Upper lobe of right lung (tissue), 1 donor: ENCODE measurements around the gene UROC1. TPM values are rescaled to one million over a fixed set of nuclear protein-coding genes. Genes with fewer than 3 reads are reported as not detected.

Experiments
- ATAC-seq: fragments of 200-7000 bp; cut with Tn5 transposase; one replicate; pipeline ENCODE4 v1.9.1; 2020; ENCODE audit warnings: mild to moderate bottlenecking, moderate library complexity
- DNase-seq: peaks from one replicate; pipeline ENCODE4 v3.0.0-alpha.2; 2020
- H3K27ac ChIP-seq: fragments of 200-600 bp; one replicate; pipeline ENCODE4 v1.8.0; 2022
- H3K27me3 ChIP-seq: fragments of 200-600 bp; one replicate; pipeline ENCODE4 v1.8.0; 2022; ENCODE audit warnings: mild to moderate bottlenecking
- H3K36me3 ChIP-seq: fragments of 200-600 bp; one replicate; pipeline ENCODE4 v1.8.0; 2022
- H3K4me1 ChIP-seq: fragments of 200-600 bp; one replicate; pipeline ENCODE4 v1.8.0; 2022
- H3K4me3 ChIP-seq: fragments of 200-600 bp; one replicate; pipeline ENCODE4 v1.8.0; 2022; ENCODE audit warnings: mild to moderate bottlenecking
- H3K9me3 ChIP-seq: fragments of 200-600 bp; one replicate; pipeline ENCODE4 v1.8.0; 2022
- CTCF ChIP-seq: fragments of 200-600 bp; IDR thresholded peaks from one replicate; pipeline ENCODE4 v1.8.0; 2022; ENCODE audit warnings: antibody characterized with exemption
- intact Hi-C: fragments of 100-400 bp; cut with DNase I; formaldehyde crosslinking; loops from one replicate; pipeline ENCODE4 v1.11.0; 2022
- total RNA-seq: library from RNA; stranded (reverse); fragmentation: NEBNext Ultra II Directional; extraction: Animal tissue kit (Norgen Biotek cat#: 25700); gene quantifications from one replicate; pipeline ENCODE4 v1.2.1, GENCODE V29; 2021
- donor health status: DM: no; HTN: yes; CAD: no; lungs with severe emphysema.

The UROC1 gene
- total RNA-seq, 1 donor from 2014 or later = not detected

- no peaks in the 10 kb centered on the region for H3K9me3 ChIP-seq
- H3K27me3 ChIP-seq = no peaks in the 10 kb centered on the region
- intact Hi-C loops = no loop called here
- DNase-seq (peak; percentile 46), ATAC-seq (peak; percentile 41)
- H3K4me3 ChIP-seq = no peak overlapping the region
- no peak overlapping the region for H3K27ac ChIP-seq
- H3K36me3 ChIP-seq = peaks cover 95% of the 10 kb centered on the region
- no peaks in the 10 kb centered on the region for H3K4me1 ChIP-seq
- no peak for TF ChIP-seq CTCF
These were observed 61.4 kb downstream of the UROC1 start for GRCh38 chr3:126456211-126456610.

GRCh38 chr3:126454437-126455198 is 63.0 kb downstream of the UROC1 start:
- ATAC-seq (no peak), DNase-seq (no peak)
- no peaks in the 10 kb centered on the region for H3K27me3 ChIP-seq
- no peak for TF ChIP-seq CTCF
- no peaks in the 10 kb centered on the region for H3K4me1 ChIP-seq
- H3K9me3 ChIP-seq = no peaks in the 10 kb centered on the region
- H3K4me3 ChIP-seq = no peak overlapping the region
- no peak overlapping the region for H3K27ac ChIP-seq
- peaks cover 95% of the 10 kb centered on the region for H3K36me3 ChIP-seq
- intact Hi-C loops = no loop called here

GRCh38 chr3:126454025-126454424 is 63.5 kb downstream of the UROC1 start:
- Histone ChIP-seq H3K9me3 (no peaks in the 10 kb centered on the region), H3K4me3 (no peak overlapping the region), H3K27me3 (no peaks in the 10 kb centered on the region), H3K27ac (no peak overlapping the region), H3K4me1 (no peaks in the 10 kb centered on the region), H3K36me3 (peaks cover 95% of the 10 kb centered on the region)
- no peak for TF ChIP-seq CTCF
- intact Hi-C loops = no loop called here
- no peak for ATAC-seq
- DNase-seq = no peak

GRCh38 chr3:126452213-126452612 is 65.4 kb downstream of the UROC1 start:
- ATAC-seq (no peak), DNase-seq (no peak)
- intact Hi-C loops = no loop called here
- no peaks in the 10 kb centered on the region for H3K4me1 ChIP-seq
- peaks cover 78% of the 10 kb centered on the region for H3K36me3 ChIP-seq
- H3K4me3 ChIP-seq = no peak overlapping the region
- H3K27me3 ChIP-seq = no peaks in the 10 kb centered on the region
- no peak for TF ChIP-seq CTCF
- no peaks in the 10 kb centered on the region for H3K9me3 ChIP-seq
- H3K27ac ChIP-seq = no peak overlapping the region

GRCh38 chr3:126451511-126451910 is 66.1 kb downstream of the UROC1 start:
- DNase-seq = peak; percentile 38
- Histone ChIP-seq H3K4me1 (no peaks in the 10 kb centered on the region), H3K27ac (no peak overlapping the region), H3K4me3 (no peak overlapping the region), H3K27me3 (no peaks in the 10 kb centered on the region), H3K9me3 (no peaks in the 10 kb centered on the region), H3K36me3 (peaks cover 71% of the 10 kb centered on the region)
- no peak for ATAC-seq
- TF ChIP-seq CTCF = no peak
- intact Hi-C loops = no loop called here
